HG03066 (cell line): ENCODE results near the gene DMRT1.
"Not testable (repeated sequence)": the region's sequence is repeated elsewhere in the genome, so short reads cannot be mapped to it uniquely, and the experiment has no call there.

Experiments used
- ATAC-seq: cut with Tn5 transposase; IDR thresholded peaks from one replicate; pipeline ENCODE4 v1.9.1; 2021; ENCODE audit warnings: low read depth; ENCODE audit not compliant: unreplicated experiment

The DMRT1 gene

GRCh38 chr9:982394-983230 lies 141.1 kb downstream of the DMRT1 start:
- no peak for ATAC-seq

- ATAC-seq, result peak; percentile 54
These were observed 152.5 kb downstream of the DMRT1 start for GRCh38 chr9:994005-994404.

GRCh38 chr9:995192-995591 lies 153.7 kb downstream of the DMRT1 start:
- ATAC-seq, result no peak

GRCh38 chr9:995781-996180 lies 154.3 kb downstream of the DMRT1 start:
- ATAC-seq, result no peak

GRCh38 chr9:998299-999110 lies 157.0 kb downstream of the DMRT1 start:
- not testable (repeated sequence) for ATAC-seq

GRCh38 chr9:1001838-1002237 lies 160.3 kb downstream of the DMRT1 start:
- no peak for ATAC-seq

- ATAC-seq, result no peak
These were observed 161.2 kb downstream of the DMRT1 start for GRCh38 chr9:1002678-1003077.

- no peak for ATAC-seq
These were observed 163.7 kb downstream of the DMRT1 start for GRCh38 chr9:1005043-1005667.

GRCh38 chr9:1007312-1007711 lies 165.8 kb downstream of the DMRT1 start:
- ATAC-seq, result no peak

GRCh38 chr9:1008216-1008615 lies 166.7 kb downstream of the DMRT1 start:
- ATAC-seq, result no peak

GRCh38 chr9:1009101-1009707 lies 167.7 kb downstream of the DMRT1 start:
- ATAC-seq, result peak; percentile 95

- ATAC-seq, result no peak
These were observed 171.5 kb downstream of the DMRT1 start for GRCh38 chr9:1013021-1013420.

- ATAC-seq, result no peak
These were observed 172.7 kb downstream of the DMRT1 start for GRCh38 chr9:1014225-1014624.

- no peak for ATAC-seq
These were observed 173.1 kb downstream of the DMRT1 start for GRCh38 chr9:1014640-1015039.

- ATAC-seq, result no peak
These were observed 176.6 kb downstream of the DMRT1 start for GRCh38 chr9:1018121-1018520.
